Peyer's patch (tissue), 4 donors: ENCODE data around the gene PRKCZ. TPM values are rescaled to one million over a fixed set of nuclear protein-coding genes. Genes with fewer than 3 reads are reported as not detected.
"Not testable (repeated sequence)": the region's sequence is repeated elsewhere in the genome, so short reads cannot be mapped to it uniquely, and the experiment has no call there.

ENCODE experiments used
- DNase-seq, 3 donors: peaks; one replicate each; pipeline ENCODE4 v3.0.0-alpha.2; 2017 to 2019
- H3K27ac ChIP-seq, 4 donors: fragments of 200-600 bp; sonication (generic); one replicate each; pipeline ENCODE4 v1.5.1; 2016 to 2019
- H3K27me3 ChIP-seq, 2 donors: fragments of 200-600 bp; sonication (generic); one replicate each; pipeline ENCODE4 v1.5.1; 2019
- H3K36me3 ChIP-seq, 3 donors: fragments of 200-600 bp; sonication (generic); one replicate each; pipeline ENCODE4 v1.5.1; 2016 to 2019
- H3K4me1 ChIP-seq, 4 donors: fragments of 200-600 bp; sonication (generic); one replicate each; pipeline ENCODE4 v1.5.1; 2016 to 2019
- H3K4me3 ChIP-seq, 4 donors: fragments of 200-600 bp; sonication (generic); 1 replicate in 3 of 4; 2 replicates in 1 of 4; pipeline ENCODE4 v1.5.1; 2016 to 2019; ENCODE audit warnings: mild to moderate bottlenecking in 1 of 4
- H3K9me3 ChIP-seq, 4 donors: fragments of 200-600 bp; sonication (generic); one replicate each; pipeline ENCODE4 v1.5.1; 2016 to 2019; ENCODE audit warnings: mild to moderate bottlenecking in 1 of 4
- CTCF ChIP-seq, 6 experiments: fragments of 450-650 bp in 4 of 6; fragments of 200-600 bp in 2 of 6; sonication (generic) in 1 of 6; IDR thresholded peaks; one replicate each; pipeline ENCODE4 v1.5.1; 2017 to 2019; ENCODE audit warnings: antibody characterized with exemption in 6 of 6, mild to moderate bottlenecking in 3 of 6, moderate library complexity in 1 of 6
- POLR2A ChIP-seq, 2 donors: fragments of 450-650 bp; IDR thresholded peaks; one replicate each; pipeline ENCODE4 v1.5.1; 2017; ENCODE audit warnings: antibody characterized with exemption in 2 of 2, mild to moderate bottlenecking in 2 of 2, moderate library complexity in 2 of 2
- total RNA-seq, 4 donors: library from RNA; depleted of rRNA; stranded (reverse); fragments of >200 nt; gene quantifications; one replicate each; pipeline ENCODE4 v1.1.0, GENCODE V29; 2016

The PRKCZ gene
- total RNA-seq, 4 donors from 2014 or later, result 51.2 to 105 (median 93.6) TPM

- no peak overlapping the region for H3K27ac ChIP-seq
- DNase-seq, result no peak
- H3K4me1 ChIP-seq, result no peaks in the 10 kb centered on the region
- no peaks in the 10 kb centered on the region for H3K36me3 ChIP-seq
- no peak overlapping the region for H3K4me3 ChIP-seq
- no peaks in the 10 kb centered on the region for H3K9me3 ChIP-seq
- no peak for TF ChIP-seq POLR2A (IDR thresholded peaks at IDR 0.05)
- H3K27me3 ChIP-seq, result no peaks in the 10 kb centered on the region
Observed at GRCh38 chr1:2115008-2115641, 64.9 kb downstream of the PRKCZ start.

GRCh38 chr1:2115702-2116341 is 65.6 kb downstream of the PRKCZ start:
- H3K27ac ChIP-seq, result no peak overlapping the region
- DNase-seq, result no peak
- TF ChIP-seq POLR2A (IDR thresholded peaks at IDR 0.05), result no peak
- TF ChIP-seq CTCF (IDR thresholded peaks at IDR 0.05), result no peak
- H3K9me3 ChIP-seq, result no peaks in the 10 kb centered on the region
- H3K36me3 ChIP-seq, result no peaks in the 10 kb centered on the region
- H3K4me1 ChIP-seq, result no peaks in the 10 kb centered on the region
- no peak overlapping the region for H3K4me3 ChIP-seq
- H3K27me3 ChIP-seq, result no peaks in the 10 kb centered on the region

- no peak for DNase-seq
- no peaks in the 10 kb centered on the region for H3K36me3 ChIP-seq
- no peak overlapping the region for H3K27ac ChIP-seq
- TF ChIP-seq CTCF (IDR thresholded peaks at IDR 0.05) (no peak), POLR2A (IDR thresholded peaks at IDR 0.05) (no peak)
- no peaks in the 10 kb centered on the region for H3K9me3 ChIP-seq
- H3K4me3 ChIP-seq, result no peak overlapping the region
- no peaks in the 10 kb centered on the region for H3K27me3 ChIP-seq
- no peaks in the 10 kb centered on the region for H3K4me1 ChIP-seq
Observed at GRCh38 chr1:2119886-2120285, 69.7 kb downstream of the PRKCZ start.

GRCh38 chr1:2121101-2121691 is 71.0 kb downstream of the PRKCZ start:
- DNase-seq, result no peak
- Histone ChIP-seq H3K27ac (no peak overlapping the region), H3K36me3 (no peaks in the 10 kb centered on the region), H3K4me1 (peaks cover 0 to 2% (median under 1%) of the 10 kb centered on the region in 4 donors), H3K4me3 (no peak overlapping the region), H3K27me3 (no peaks in the 10 kb centered on the region), H3K9me3 (no peaks in the 10 kb centered on the region)
- TF ChIP-seq CTCF (IDR thresholded peaks at IDR 0.05) (no peak), POLR2A (IDR thresholded peaks at IDR 0.05) (no peak)

DNA sequence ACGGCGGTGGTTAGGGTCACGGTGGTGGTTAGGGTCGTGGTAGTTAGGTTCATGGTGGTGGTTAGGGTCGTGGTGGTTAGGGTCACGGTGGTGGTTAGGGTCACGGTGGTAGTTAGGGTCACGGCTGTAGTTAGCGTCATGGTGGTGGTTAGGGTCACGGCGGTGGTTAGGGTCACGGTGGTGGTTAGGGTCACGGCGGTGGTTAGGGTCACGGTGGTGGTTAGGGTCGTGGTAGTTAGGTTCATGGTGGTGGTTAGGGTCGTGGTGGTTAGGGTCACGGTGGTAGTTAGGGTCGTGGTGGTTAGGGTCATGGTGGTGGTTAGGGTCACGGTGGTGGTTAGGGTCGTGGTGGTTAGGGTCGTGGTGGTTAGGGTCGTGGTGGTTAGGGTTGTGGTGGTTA is 71.6 kb downstream of the PRKCZ start:
- not testable (repeated sequence) for H3K4me3 ChIP-seq, H3K9me3 ChIP-seq, H3K4me1 ChIP-seq, H3K27me3 ChIP-seq, H3K27ac ChIP-seq, H3K36me3 ChIP-seq, DNase-seq

- DNase-seq, result no peak
- Histone ChIP-seq H3K36me3 (no peaks in the 10 kb centered on the region), H3K27me3 (no peaks in the 10 kb centered on the region), H3K27ac (no peak overlapping the region), H3K4me1 (peaks cover 0 to 15% (median 4%) of the 10 kb centered on the region in 4 donors), H3K4me3 (no peak overlapping the region), H3K9me3 (no peaks in the 10 kb centered on the region)
- TF ChIP-seq CTCF (IDR thresholded peaks at IDR 0.05), result no peak
- no peak for TF ChIP-seq POLR2A (IDR thresholded peaks at IDR 0.05)
Observed at GRCh38 chr1:2124446-2125198, 74.4 kb downstream of the PRKCZ start.
